Measurements from ENCODE around the gene DUSP16.

GRCh38 chr12:12487490-12487889 is 75.2 kb downstream of the DUSP16 start:
- TF ChIP-seq POLR2A (IDR thresholded peaks at IDR 0.05) (no peak), CTCF (IDR thresholded peaks at IDR 0.05) (no peak)

Data from tibial nerve (tissue), 3 donors.